ENCODE measurements around the gene SWAP70.
A peak's percentile ranks its signal among the peaks of the same experiment; 100 is the strongest.

The SWAP70 gene

GRCh38 chr11:9796854-9797253 is 133.0 kb downstream of the SWAP70 start:
- no peak overlapping the region for H3K27ac ChIP-seq
- TF ChIP-seq CTCF (conservative IDR thresholded peaks at IDR 0.05; ENCODE audit: low read depth): no peak
- POLR2A ChIA-PET (ENCODE audit: low non-redundant PET): no interaction called here
- CTCF ChIA-PET: interaction anchor here (0.6 kb wide), 2 partner anchors 18 to 55 kb away, joined by 6 read pairs; no protein-coding TSS in a partner anchor
- no peak for DNase-seq (ENCODE audit: low spot score)

- POLR2A ChIA-PET (ENCODE audit: low non-redundant PET): no interaction called here
- CTCF ChIA-PET: interaction anchor here (0.6 kb wide), 2 partner anchors 18 to 55 kb away, joined by 6 read pairs; no protein-coding TSS in a partner anchor
- DNase-seq (ENCODE audit: low spot score): no peak
- TF ChIP-seq CTCF (conservative IDR thresholded peaks at IDR 0.05; ENCODE audit: low read depth): no peak
- H3K27ac ChIP-seq: no peak overlapping the region
These were observed 133.4 kb downstream of the SWAP70 start for GRCh38 chr11:9797300-9797699.

- POLR2A ChIA-PET (ENCODE audit: low non-redundant PET): no interaction called here
- DNase-seq (ENCODE audit: low spot score): no peak
- CTCF ChIA-PET: no interaction called here
- H3K27ac ChIP-seq: peak overlapping the region; percentile 69
- no peak for TF ChIP-seq CTCF (conservative IDR thresholded peaks at IDR 0.05; ENCODE audit: low read depth)
These were observed 136.0 kb downstream of the SWAP70 start for GRCh38 chr11:9799886-9800285.

- POLR2A ChIA-PET (ENCODE audit: low non-redundant PET): interaction anchor here (0.5 to 0.7 kb wide), 2 partner anchors 13 to 447 kb away, joined by 3 to 5 read pairs; no protein-coding TSS in a partner anchor
These were observed 138.5 kb downstream of the SWAP70 start for GRCh38 chr11:9802291-9802861.

More at GRCh38 chr11:9802291-9802861, 138.5 kb downstream of the SWAP70 start:
- TF ChIP-seq CTCF (conservative IDR thresholded peaks at IDR 0.05; ENCODE audit: low read depth): no peak
- CTCF ChIA-PET: interaction anchor here (1.2 to 1.3 kb wide), 2 partner anchors 170 to 189 kb away, joined by 3 to 5 read pairs; no protein-coding TSS in a partner anchor
- peak; percentile 33 for DNase-seq (ENCODE audit: low spot score)
- H3K27ac ChIP-seq: no peak overlapping the region
